ENCODE data around the gene ANKRD50. TPM values are rescaled to one million over a fixed set of nuclear protein-coding genes. Genes with fewer than 3 reads are reported as not detected.

Gene ANKRD50
- total and polyA plus RNA-seq, 2 of the 4 experiments (the other 2 are of a cell fraction), result 8.1 to 35.3 TPM

DNA sequence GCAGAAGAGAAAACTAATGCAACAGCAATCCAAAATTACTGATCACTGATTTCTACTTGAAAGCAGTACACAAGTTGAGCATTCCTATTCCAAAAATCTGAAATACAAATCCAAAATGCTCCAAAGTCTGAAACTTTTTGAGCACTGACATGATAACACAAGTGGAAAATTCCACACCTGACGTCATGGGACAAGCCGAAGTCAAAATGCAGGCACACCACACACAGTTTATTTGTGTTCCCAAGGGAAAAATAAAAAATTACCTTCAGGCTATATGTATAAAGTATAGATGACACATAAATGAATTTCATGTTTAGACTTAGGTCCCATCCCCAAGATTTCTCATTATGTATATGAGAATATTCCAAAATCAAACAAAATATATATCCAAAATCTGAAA is 20.7 kb downstream of the ANKRD50 start:
- Histone ChIP-seq H2BK5ac (ENCODE audit: low read depth, low read length, poor library complexity, severe bottlenecking) (no peak overlapping the region), H3K27me3 (ENCODE audit: control insufficient read depth, insufficient read depth, low read length) (no peaks in the 10 kb centered on the region), H3K36me3 (ENCODE audit: control insufficient read depth, insufficient read depth, low read length) (no peaks in the 10 kb centered on the region), H2AK5ac (ENCODE audit: low read depth, low read length) (no peak overlapping the region), H4K20me1 (ENCODE audit: insufficient read depth, low read length) (peaks cover 5% of the 10 kb centered on the region; the same call in 1 of the 2 replicates), H2BK15ac (ENCODE audit: low read depth, low read length) (no peak overlapping the region), H2BK20ac (ENCODE audit: low read depth, low read length) (no peak overlapping the region), H3K9ac (ENCODE audit: low read depth, low read length) (no peak overlapping the region), H3K18ac (ENCODE audit: low read depth, low read length) (no peak overlapping the region), H4K8ac (ENCODE audit: low read depth in 2 of 2, low read length in 2 of 2) (no peak overlapping the region), H3K4me1 (ENCODE audit: control insufficient read depth, insufficient read depth, low read length) (no peaks in the 10 kb centered on the region), H3K4me3 (ENCODE audit: insufficient read depth, low read depth, low read length) (no peak overlapping the region), H4K91ac (ENCODE audit: insufficient read depth, low read depth, low read length) (no peak overlapping the region), H3K79me1 (ENCODE audit: low read depth in 1 of 2, low read length in 2 of 2) (peaks cover 24 to 41% of the 10 kb centered on the region in 2 experiments), H2AK9ac (replicated peaks; ENCODE audit: low read depth, low read length, poor library complexity) (no peak overlapping the region), H3K9me1 (ENCODE audit: insufficient read depth, low read length) (no peaks in the 10 kb centered on the region), H3K4ac (ENCODE audit: low read depth, low read length) (no peak overlapping the region), H3K56ac (ENCODE audit: extremely low read depth, insufficient read depth, low read length) (no peak overlapping the region), H2AFZ (replicated peaks; ENCODE audit: low read length, poor library complexity) (no peak overlapping the region), H2BK120ac (ENCODE audit: low read depth, low read length) (no peak overlapping the region), H3K27ac (ENCODE audit: insufficient read depth, low read length) (no peak overlapping the region), H3K23ac (ENCODE audit: low read depth, low read length) (no peak overlapping the region), H3K9me3 (ENCODE audit: control insufficient read depth, insufficient read depth, low read length) (no peaks in the 10 kb centered on the region), H3K14ac (replicated peaks; ENCODE audit: low read depth, low read length) (no peak overlapping the region), H3K4me2 (ENCODE audit: low read depth, low read length) (no peak overlapping the region), H4K5ac (ENCODE audit: low read depth, low read length) (no peak overlapping the region)
- no TSS peak for BruUV-seq (replicated peaks)
- ATAC-seq (ENCODE audit: low read depth), result no peak
- WGBS, 2 experiments (ENCODE audit: extremely low coverage in 2 of 2, insufficient read length in 1 of 2), result no CpG with 5 or more reads among the region's 2 CpGs
- TF ChIP-seq SMC3 (IDR thresholded peaks at IDR 0.05; ENCODE audit: low read depth, low read length), result no peak
- no peak for TF ChIP-seq CHD1 (IDR thresholded peaks at IDR 0.05; ENCODE audit: low read depth, low read length)
- TF ChIP-seq CEBPB (IDR thresholded peaks at IDR 0.05; ENCODE audit: low read depth, low read length), result no peak
- no peak for TF ChIP-seq BHLHE40 (IDR thresholded peaks at IDR 0.05; ENCODE audit: low read depth, low read length)
- TF ChIP-seq NFE2L2 (IDR thresholded peaks at IDR 0.05; ENCODE audit: low read depth, low read length), result no peak
- TF ChIP-seq MAFK (IDR thresholded peaks at IDR 0.05; ENCODE audit: low read depth, low read length), result no peak
- no peak for TF ChIP-seq POLR2A (IDR thresholded peaks at IDR 0.05; ENCODE audit: low read depth, low read length)
- TF ChIP-seq, protein P1, sequence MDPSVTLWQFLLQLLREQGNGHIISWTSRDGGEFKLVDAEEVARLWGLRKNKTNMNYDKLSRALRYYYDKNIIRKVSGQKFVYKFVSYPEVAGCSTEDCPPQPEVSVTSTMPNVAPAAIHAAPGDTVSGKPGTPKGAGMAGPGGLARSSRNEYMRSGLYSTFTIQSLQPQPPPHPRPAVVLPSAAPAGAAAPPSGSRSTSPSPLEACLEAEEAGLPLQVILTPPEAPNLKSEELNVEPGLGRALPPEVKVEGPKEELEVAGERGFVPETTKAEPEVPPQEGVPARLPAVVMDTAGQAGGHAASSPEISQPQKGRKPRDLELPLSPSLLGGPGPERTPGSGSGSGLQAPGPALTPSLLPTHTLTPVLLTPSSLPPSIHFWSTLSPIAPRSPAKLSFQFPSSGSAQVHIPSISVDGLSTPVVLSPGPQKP (IDR thresholded peaks at IDR 0.05; ENCODE audit: borderline replicate concordance, low read depth, low read length), result no peak
- no peak for TF ChIP-seq RAD21 (IDR thresholded peaks at IDR 0.05; ENCODE audit: low read length)
- TF ChIP-seq MAZ (IDR thresholded peaks at IDR 0.05; ENCODE audit: borderline replicate concordance, low read depth, low read length), result no peak
- no peak for TF ChIP-seq RCOR1 (IDR thresholded peaks at IDR 0.05; ENCODE audit: insufficient replicate concordance, low read length)
- TF ChIP-seq RFX5 (IDR thresholded peaks at IDR 0.05; ENCODE audit: low read depth, low read length), result no peak
- TF ChIP-seq, protein P2, sequence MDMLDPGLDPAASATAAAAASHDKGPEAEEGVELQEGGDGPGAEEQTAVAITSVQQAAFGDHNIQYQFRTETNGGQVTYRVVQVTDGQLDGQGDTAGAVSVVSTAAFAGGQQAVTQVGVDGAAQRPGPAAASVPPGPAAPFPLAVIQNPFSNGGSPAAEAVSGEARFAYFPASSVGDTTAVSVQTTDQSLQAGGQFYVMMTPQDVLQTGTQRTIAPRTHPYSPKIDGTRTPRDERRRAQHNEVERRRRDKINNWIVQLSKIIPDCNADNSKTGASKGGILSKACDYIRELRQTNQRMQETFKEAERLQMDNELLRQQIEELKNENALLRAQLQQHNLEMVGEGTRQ (IDR thresholded peaks at IDR 0.05; ENCODE audit: low read depth, low read length), result no peak
- TF ChIP-seq, protein P3, sequence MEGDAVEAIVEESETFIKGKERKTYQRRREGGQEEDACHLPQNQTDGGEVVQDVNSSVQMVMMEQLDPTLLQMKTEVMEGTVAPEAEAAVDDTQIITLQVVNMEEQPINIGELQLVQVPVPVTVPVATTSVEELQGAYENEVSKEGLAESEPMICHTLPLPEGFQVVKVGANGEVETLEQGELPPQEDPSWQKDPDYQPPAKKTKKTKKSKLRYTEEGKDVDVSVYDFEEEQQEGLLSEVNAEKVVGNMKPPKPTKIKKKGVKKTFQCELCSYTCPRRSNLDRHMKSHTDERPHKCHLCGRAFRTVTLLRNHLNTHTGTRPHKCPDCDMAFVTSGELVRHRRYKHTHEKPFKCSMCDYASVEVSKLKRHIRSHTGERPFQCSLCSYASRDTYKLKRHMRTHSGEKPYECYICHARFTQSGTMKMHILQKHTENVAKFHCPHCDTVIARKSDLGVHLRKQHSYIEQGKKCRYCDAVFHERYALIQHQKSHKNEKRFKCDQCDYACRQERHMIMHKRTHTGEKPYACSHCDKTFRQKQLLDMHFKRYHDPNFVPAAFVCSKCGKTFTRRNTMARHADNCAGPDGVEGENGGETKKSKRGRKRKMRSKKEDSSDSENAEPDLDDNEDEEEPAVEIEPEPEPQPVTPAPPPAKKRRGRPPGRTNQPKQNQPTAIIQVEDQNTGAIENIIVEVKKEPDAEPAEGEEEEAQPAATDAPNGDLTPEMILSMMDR (conservative IDR thresholded peaks at IDR 0.05; ENCODE audit: low read depth, low read length), result no peak
- TF ChIP-seq FOS (IDR thresholded peaks at IDR 0.05; ENCODE audit: low read depth, low read length), result no peak
- no peak for TF ChIP-seq MXI1 (IDR thresholded peaks at IDR 0.05; ENCODE audit: borderline replicate concordance, low read depth, low read length)
- in situ Hi-C loops (cut with MboI; ENCODE audit: low sequenced_read_pairs), result no loop called here
- dilution Hi-C loops (cut with HindIII; ENCODE audit: low sequenced_read_pairs, unreplicated experiment), result no loop called here
- DNase-seq, result no peak
- intact Hi-C loops (cut with micrococcal nuclease), result no loop called here
- POLR2A ChIA-PET (ENCODE audit: unreplicated experiment), result no interaction called here
- CTCF ChIA-PET, result no interaction called here

Measured in IMR-90 (cell line).